Measurements from ENCODE around the gene UBE3C. TPM values are rescaled to one million over a fixed set of nuclear protein-coding genes. Genes with fewer than 3 reads are reported as not detected.

The UBE3C gene
- total and polyA plus RNA-seq, 2 donors (not counting 3 experiments of a cell fraction or from before 2014, with no cell fraction given): 45.1 to 77.3 TPM

DNA sequence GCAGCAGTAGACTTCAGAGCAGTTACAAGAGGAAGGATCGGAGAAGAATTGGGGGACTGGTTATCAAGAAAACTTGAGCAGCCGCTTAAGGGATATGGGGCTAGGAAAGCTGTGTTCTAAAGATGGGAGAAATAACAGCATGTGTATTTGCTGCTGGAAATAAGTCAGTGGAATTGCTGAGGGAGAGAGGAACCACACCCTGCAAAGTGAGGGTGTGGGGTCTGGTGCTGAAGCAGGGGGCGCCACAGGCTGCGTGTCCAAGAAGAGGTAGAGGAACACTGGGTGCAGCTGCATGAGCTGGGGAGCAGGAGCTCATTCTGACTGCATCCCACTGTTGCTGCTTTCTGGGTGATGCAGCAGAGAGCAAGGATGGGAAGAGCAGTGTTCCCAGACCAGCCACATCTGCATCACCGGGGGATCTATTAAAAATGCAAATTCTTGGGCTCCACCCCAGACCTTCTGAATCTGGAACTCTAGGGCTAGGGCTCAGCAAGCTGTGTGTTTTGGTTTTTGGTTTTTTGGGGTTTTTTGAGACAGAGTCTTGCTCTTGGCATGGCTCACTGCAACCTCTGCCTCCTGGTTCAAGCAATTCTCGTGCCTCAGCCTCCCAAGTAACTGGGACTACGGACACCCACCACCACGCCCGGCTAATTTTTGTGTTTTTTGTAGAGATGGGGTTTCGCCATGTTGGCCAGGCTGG, 101.0 kb downstream of the UBE3C start:
- no peaks in the 10 kb centered on the region for H3K79me2 ChIP-seq (ENCODE audit: control insufficient read depth, insufficient read depth, low read length)
- H3K27me3 ChIP-seq (ENCODE audit: control insufficient read depth in 2 of 2, insufficient read depth in 2 of 2, low read length in 2 of 2): no peaks in the 10 kb centered on the region
- no peak overlapping the region for H2AFZ ChIP-seq (ENCODE audit: low read depth, low read length)
- H3K4me3 ChIP-seq (replicated peaks in 1 of 3; ENCODE audit: insufficient read depth in 1 of 3, low read depth in 1 of 3, low read length in 3 of 3): no peak overlapping the region
- no peaks in the 10 kb centered on the region for H4K20me1 ChIP-seq (replicated peaks; ENCODE audit: control insufficient read depth, extremely low read depth, insufficient read depth, low read length)
- FAIRE-seq: no peak
- H3K9me3 ChIP-seq (replicated peaks; ENCODE audit: control insufficient read depth, insufficient read depth, low read length): no peaks in the 10 kb centered on the region
- TF ChIP-seq, protein P1, sequence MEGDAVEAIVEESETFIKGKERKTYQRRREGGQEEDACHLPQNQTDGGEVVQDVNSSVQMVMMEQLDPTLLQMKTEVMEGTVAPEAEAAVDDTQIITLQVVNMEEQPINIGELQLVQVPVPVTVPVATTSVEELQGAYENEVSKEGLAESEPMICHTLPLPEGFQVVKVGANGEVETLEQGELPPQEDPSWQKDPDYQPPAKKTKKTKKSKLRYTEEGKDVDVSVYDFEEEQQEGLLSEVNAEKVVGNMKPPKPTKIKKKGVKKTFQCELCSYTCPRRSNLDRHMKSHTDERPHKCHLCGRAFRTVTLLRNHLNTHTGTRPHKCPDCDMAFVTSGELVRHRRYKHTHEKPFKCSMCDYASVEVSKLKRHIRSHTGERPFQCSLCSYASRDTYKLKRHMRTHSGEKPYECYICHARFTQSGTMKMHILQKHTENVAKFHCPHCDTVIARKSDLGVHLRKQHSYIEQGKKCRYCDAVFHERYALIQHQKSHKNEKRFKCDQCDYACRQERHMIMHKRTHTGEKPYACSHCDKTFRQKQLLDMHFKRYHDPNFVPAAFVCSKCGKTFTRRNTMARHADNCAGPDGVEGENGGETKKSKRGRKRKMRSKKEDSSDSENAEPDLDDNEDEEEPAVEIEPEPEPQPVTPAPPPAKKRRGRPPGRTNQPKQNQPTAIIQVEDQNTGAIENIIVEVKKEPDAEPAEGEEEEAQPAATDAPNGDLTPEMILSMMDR (IDR thresholded peaks at IDR 0.05; ENCODE audit: extremely low read depth in 1 of 2, insufficient read depth in 1 of 2, low read depth in 1 of 2, low read length in 2 of 2): no peak
- TF ChIP-seq JUN (IDR thresholded peaks at IDR 0.05; ENCODE audit: borderline replicate concordance, insufficient read depth, insufficient read length, low read depth) (no peak), EZH2 (IDR thresholded peaks at IDR 0.05; ENCODE audit: borderline replicate concordance, low read depth, low read length, severe bottlenecking) (no peak), POLR2AphosphoS5 (IDR thresholded peaks at IDR 0.05; ENCODE audit: insufficient read depth, low read depth, low read length) (no peak), FOS (IDR thresholded peaks at IDR 0.05; ENCODE audit: borderline replicate concordance, insufficient read depth, low read length) (no peak), POLR2A (IDR thresholded peaks at IDR 0.05; ENCODE audit: low read depth, low read length) (no peak), GATA2 (IDR thresholded peaks at IDR 0.05; ENCODE audit: insufficient read depth, insufficient read length, low read depth, low read length) (no peak), MYC (IDR thresholded peaks at IDR 0.05; ENCODE audit: low read depth, low read length) (no peak)
- TF ChIP-seq, protein P2, sequence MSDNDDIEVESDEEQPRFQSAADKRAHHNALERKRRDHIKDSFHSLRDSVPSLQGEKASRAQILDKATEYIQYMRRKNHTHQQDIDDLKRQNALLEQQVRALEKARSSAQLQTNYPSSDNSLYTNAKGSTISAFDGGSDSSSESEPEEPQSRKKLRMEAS (IDR thresholded peaks at IDR 0.05; ENCODE audit: insufficient read depth, insufficient read length): no peak
- H3K4me1 ChIP-seq (ENCODE audit: control insufficient read depth, extremely low read depth, insufficient read depth, low read length): peaks cover 11% of the 10 kb centered on the region
- intact Hi-C loops (cut with micrococcal nuclease): no loop called here
- H3K9me1 ChIP-seq (replicated peaks; ENCODE audit: control insufficient read depth, extremely low read depth, insufficient read depth, low read length): no peaks in the 10 kb centered on the region
- ChIA-PET POLR2A (no interaction called here), CTCF (interaction anchor here (2.1 kb wide), 1 partner anchor 10 kb away, joined by 11 read pairs; no protein-coding TSS in a partner anchor)
- H3K36me3 ChIP-seq (ENCODE audit: control insufficient read depth in 2 of 2, extremely low read depth in 1 of 2, insufficient read depth in 2 of 2, low read length in 2 of 2): peaks cover 3 to 10% of the 10 kb centered on the region in 2 experiments
- no peak for DNase-seq (ENCODE audit: low read depth, low spot score)
- no peak overlapping the region for H3K4me2 ChIP-seq (ENCODE audit: insufficient read depth, low read length)
- no TSS peak for BruUV-seq (replicated peaks)
- dilution Hi-C loops (cut with MboI; ENCODE audit: extremely low pct_ligation_motif_present, low sequenced_read_pairs): no loop called here
- H3K27ac ChIP-seq (ENCODE audit: insufficient read depth, low read depth, low read length): no peak overlapping the region
- H3K9ac ChIP-seq (replicated peaks; ENCODE audit: extremely low read depth, insufficient read depth, low read length): no peak overlapping the region

All from endothelial cell of umbilical vein (primary cell).